ENCODE results near the gene OBSCN.

OBSCN gene

DNA sequence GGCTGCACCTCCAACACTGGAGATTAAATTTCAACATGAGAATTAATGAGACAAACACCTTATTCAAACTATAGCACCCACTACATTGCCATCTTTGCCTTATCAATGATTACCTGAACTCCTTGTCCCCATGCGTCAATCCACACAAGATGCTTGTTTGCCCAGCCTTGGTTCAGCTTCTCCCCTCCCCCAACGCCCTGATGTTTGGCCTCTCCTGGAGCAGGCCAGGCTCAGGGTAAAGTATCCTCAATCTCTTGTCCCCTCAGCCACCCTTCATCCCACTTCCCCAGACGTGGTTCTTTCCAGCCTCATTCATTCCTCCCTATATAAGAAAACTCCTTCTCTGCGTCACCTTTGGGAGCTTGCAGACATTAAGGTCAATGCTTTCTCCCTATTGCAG lies 220.6 kb downstream of the OBSCN start:
- no peak for DNase-seq (ENCODE audit: low read depth in 4 of 4, low spot score in 1 of 4)

All from stimulated activated CD4-positive, alpha-beta T cell treated with anti-CD3 and anti-CD28 coated beads, Interleukin-1b, Interleukin-23, amount 100 ng/mL, for 24 hours (primary cell).